HCT116 (cell line): ENCODE results near the gene BRS3.

Experiments used
- CTCF ChIP-seq, 3 experiments: fragments of 200-600 bp in 1 of 3; sonication (generic) in 1 of 3; IDR thresholded peaks in 2 of 3; conservative IDR thresholded peaks in 1 of 3; 2 replicates each; pipeline ENCODE4 v1.5.1; 2012 to 2017; ENCODE audit warnings: low read depth in 2 of 3, low read length in 2 of 3, antibody characterized with exemption in 1 of 3, borderline replicate concordance in 1 of 3, control low read depth in 1 of 3, mild to moderate bottlenecking in 1 of 3, mixed read lengths in 1 of 3, mixed run types in 1 of 3, moderate library complexity in 1 of 3; ENCODE audit not compliant: insufficient read depth in 1 of 3
- EZH2 ChIP-seq: fragments of 200-600 bp; sonication (generic); IDR thresholded peaks from 2 replicates; pipeline ENCODE4 v1.6.1; 2017; ENCODE audit warnings: antibody characterized with exemption, mixed run types
- EZH2phosphoT487 ChIP-seq: fragments of 200-600 bp; IDR thresholded peaks from 2 replicates; pipeline ENCODE4 v1.6.1; 2018; ENCODE audit warnings: antibody characterized with exemption, borderline replicate concordance
- POLR2A ChIP-seq: IDR thresholded peaks from 2 replicates; pipeline ENCODE4 v1.7.0; 2011; ENCODE audit warnings: borderline replicate concordance; ENCODE audit not compliant: insufficient read depth, insufficient read length; ENCODE audit errors: extremely low read depth
- RAD21 ChIP-seq: IDR thresholded peaks from 2 replicates; pipeline ENCODE4 v1.6.1; 2012; ENCODE audit warnings: low read depth, mild to moderate bottlenecking
- SP1 ChIP-seq: IDR thresholded peaks from 2 replicates; pipeline ENCODE4 v1.6.1; 2012; ENCODE audit warnings: low read depth
- TCF7L2 ChIP-seq: IDR thresholded peaks from 2 replicates; pipeline ENCODE4 v1.7.0; 2011; ENCODE audit warnings: borderline replicate concordance, inconsistent platforms; ENCODE audit not compliant: insufficient read depth, insufficient read length; ENCODE audit errors: extremely low read depth
- YY1 ChIP-seq: IDR thresholded peaks from 2 replicates; pipeline ENCODE4 v1.6.1; 2011; ENCODE audit warnings: low read length, low read depth, moderate library complexity, mild to moderate bottlenecking; ENCODE audit not compliant: insufficient replicate concordance; ENCODE audit errors: extremely low read depth
- ZNF274 ChIP-seq: fragments of 200-500 bp; sonication (Bioruptor generic); IDR thresholded peaks from 2 replicates; pipeline ENCODE4 v1.6.1; 2014; ENCODE audit warnings: mild to moderate bottlenecking, low read depth, low read length, inconsistent platforms
- TF ChIP-seq, protein P1 (sequence below): IDR thresholded peaks from 2 replicates; pipeline ENCODE4 v1.6.1; 2012; ENCODE audit warnings: low read depth
- TF ChIP-seq, protein P2 (sequence below): IDR thresholded peaks from 2 replicates; pipeline ENCODE4 v1.6.1; 2012

- no peak for TF ChIP-seq RAD21
- TF ChIP-seq SP1: no peak
- no peak for TF ChIP-seq EZH2
- no peak for TF ChIP-seq YY1
- no peak for TF ChIP-seq CTCF (IDR thresholded peaks at IDR 0.05 in 2 of 3, conservative IDR thresholded peaks at IDR 0.05 in 1 of 3; ENCODE audit: borderline replicate concordance in 1 of 3, insufficient read depth in 1 of 3, low read depth in 2 of 3, low read length in 2 of 3)
- TF ChIP-seq POLR2A: no peak
- TF ChIP-seq EZH2phosphoT487: no peak
- TF ChIP-seq, protein P1, sequence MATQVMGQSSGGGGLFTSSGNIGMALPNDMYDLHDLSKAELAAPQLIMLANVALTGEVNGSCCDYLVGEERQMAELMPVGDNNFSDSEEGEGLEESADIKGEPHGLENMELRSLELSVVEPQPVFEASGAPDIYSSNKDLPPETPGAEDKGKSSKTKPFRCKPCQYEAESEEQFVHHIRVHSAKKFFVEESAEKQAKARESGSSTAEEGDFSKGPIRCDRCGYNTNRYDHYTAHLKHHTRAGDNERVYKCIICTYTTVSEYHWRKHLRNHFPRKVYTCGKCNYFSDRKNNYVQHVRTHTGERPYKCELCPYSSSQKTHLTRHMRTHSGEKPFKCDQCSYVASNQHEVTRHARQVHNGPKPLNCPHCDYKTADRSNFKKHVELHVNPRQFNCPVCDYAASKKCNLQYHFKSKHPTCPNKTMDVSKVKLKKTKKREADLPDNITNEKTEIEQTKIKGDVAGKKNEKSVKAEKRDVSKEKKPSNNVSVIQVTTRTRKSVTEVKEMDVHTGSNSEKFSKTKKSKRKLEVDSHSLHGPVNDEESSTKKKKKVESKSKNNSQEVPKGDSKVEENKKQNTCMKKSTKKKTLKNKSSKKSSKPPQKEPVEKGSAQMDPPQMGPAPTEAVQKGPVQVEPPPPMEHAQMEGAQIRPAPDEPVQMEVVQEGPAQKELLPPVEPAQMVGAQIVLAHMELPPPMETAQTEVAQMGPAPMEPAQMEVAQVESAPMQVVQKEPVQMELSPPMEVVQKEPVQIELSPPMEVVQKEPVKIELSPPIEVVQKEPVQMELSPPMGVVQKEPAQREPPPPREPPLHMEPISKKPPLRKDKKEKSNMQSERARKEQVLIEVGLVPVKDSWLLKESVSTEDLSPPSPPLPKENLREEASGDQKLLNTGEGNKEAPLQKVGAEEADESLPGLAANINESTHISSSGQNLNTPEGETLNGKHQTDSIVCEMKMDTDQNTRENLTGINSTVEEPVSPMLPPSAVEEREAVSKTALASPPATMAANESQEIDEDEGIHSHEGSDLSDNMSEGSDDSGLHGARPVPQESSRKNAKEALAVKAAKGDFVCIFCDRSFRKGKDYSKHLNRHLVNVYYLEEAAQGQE: no peak
- no peak for TF ChIP-seq TCF7L2
- TF ChIP-seq, protein P2, sequence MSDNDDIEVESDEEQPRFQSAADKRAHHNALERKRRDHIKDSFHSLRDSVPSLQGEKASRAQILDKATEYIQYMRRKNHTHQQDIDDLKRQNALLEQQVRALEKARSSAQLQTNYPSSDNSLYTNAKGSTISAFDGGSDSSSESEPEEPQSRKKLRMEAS: no peak
- no peak for TF ChIP-seq ZNF274
Measured at GRCh38 chrX:136438192-136438591, 49.6 kb upstream of the BRS3 start.
